Muscle of back (tissue), 11 donors: ENCODE data around the gene MAML3. TPM values are rescaled to one million over a fixed set of nuclear protein-coding genes. Genes with fewer than 3 reads are reported as not detected.

Experiments used
- DNase-seq, 3 donors: peaks; one replicate each; pipeline versions ENCODE4 v3.0.0 to v3.0.0-alpha.2; 2013
- polyA plus RNA-seq, 10 donors: library from polyadenylated mRNA; unstranded; fragments of 120-200 nt; gene quantifications; one replicate each; pipeline ENCODE4 v1.2.1, GENCODE V29; 2013; ENCODE audit not compliant: insufficient read length in 10 of 10

MAML3 gene
- polyA plus RNA-seq, 10 donors, result 3.3 to 6.1 (median 4.2) TPM

DNA sequence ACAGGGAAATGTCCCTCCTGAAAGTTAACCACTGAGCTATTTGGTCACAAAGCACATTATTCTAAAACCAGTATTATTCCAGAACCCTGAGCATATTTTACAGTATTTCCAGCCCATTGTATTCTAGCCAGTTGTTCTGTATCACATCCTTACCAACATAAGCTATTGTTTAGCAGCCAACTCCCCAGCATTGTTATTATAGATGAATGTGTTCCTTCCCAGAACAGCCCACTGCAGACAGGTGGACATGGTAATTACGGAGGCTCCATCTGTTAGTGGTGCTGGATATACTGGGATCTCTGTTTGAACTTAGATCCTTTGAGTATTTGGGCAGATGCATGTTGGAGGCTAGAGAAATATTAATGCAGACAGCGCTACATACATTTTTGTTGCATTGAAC is 362.3 kb downstream of the MAML3 start:
- DNase-seq, result no peak

DNA sequence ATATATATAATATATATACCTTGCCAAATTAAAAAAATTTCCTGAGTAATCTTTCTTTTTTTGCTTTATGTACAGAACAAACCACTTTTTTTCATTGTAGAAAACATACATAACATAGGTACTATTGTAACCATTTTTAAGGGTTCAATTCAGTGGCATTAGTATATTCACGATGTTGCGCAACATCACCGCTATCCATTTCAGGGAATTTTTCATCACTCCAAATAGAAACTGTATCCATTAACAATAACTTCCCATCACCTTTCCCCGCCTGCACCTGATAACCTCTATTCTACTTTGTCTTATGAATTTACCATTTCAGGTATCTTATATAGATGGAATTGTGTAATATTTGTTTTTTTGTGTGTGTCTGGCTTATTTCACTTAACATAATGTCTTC is 363.7 kb downstream of the MAML3 start:
- DNase-seq, result no peak

GRCh38 chr4:139789096-139789654 is 364.8 kb downstream of the MAML3 start:
- DNase-seq, result no peak

GRCh38 chr4:139786494-139787354 is 367.3 kb downstream of the MAML3 start:
- no peak for DNase-seq

DNA sequence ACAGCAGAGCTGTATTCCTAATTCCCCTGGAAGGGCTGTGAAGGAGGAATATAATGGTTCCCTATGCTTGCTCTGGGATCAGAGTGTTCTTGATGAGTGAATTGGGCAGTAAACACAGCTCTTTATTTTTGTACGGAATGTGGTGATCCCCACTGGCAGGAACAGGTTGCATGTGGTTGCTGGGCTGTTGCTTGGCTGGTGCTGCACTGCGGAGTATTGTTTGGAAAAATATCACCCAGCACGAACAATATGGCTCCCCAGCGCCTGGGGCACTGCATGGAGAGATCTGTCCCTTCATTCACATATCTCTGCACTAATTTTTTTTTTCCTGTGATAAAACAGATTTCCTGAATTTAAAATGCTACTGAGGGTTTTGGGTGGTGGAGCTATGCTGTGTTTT is 368.6 kb downstream of the MAML3 start:
- DNase-seq, result no peak

GRCh38 chr4:139783741-139784484 is 370.1 kb downstream of the MAML3 start:
- no peak for DNase-seq

DNA sequence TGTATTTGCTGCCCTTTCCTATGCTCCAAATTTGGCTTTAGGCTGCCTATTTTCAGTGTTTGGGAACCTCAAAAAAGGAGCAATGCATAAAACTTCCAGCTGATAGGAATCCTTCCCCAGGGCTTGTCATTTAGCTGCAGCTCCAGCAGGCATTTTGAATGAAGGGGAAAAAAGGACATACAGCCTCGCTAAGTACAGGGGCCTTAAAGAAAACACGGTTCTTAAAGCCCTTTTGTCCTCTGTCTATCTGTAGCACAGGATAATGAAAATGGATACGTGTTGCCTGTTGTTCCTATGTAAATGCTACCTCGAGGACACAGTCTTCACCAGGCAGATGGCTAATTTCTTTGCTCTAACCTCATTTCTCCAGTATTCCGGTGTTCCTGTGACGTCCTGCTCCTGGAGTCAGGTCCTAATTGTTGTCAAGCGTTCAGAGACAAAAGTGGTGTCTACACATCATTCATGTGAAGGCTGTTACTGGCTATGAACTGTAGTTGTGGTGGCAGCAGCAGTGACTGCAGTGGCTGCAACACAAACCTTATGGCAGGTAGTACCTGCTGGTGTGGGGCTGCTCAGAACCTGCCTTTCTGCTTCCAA is 371.0 kb downstream of the MAML3 start:
- no peak for DNase-seq

DNA sequence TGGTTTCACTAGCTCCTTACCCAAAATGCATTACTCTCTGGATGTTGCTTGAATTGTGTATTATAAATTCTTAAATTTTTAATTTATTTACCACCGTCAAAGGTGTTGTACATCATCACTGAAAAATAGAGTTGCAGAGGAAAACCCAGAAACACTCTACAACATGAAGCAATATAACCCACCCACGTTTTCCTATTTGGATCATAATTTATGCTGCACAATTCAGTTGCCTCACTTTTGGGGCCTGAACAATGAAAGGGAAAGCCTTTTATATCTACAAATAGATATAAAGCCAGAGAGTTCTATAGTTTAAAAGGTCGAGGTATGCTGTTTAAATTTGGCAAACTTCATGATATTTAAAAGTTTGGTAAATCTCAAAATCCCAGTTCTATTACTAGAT is 372.9 kb downstream of the MAML3 start:
- DNase-seq, result no peak

GRCh38 chr4:139779691-139780090 is 374.3 kb downstream of the MAML3 start:
- DNase-seq, result no peak

DNA sequence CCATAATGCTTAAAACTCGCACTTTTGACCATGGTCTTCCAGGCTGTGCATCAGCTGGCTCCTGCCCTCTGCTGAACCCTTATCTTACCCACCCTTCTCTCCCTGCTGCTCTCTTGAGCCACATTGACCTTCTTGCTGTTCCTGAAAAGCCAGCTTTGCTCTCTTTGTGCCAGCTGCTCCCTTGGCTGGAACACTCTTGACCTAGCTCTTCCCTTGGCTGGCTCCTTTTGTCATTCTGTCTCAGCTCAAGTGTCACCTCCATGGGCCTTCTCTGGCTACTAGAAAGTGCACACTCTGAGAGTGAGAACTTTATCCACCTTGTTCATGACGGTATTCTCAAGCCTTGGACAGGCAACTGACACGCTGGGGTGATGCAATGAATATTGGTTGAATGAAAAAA is 376.2 kb downstream of the MAML3 start:
- DNase-seq, result no peak

- DNase-seq, result no peak
These were observed 377.7 kb downstream of the MAML3 start for GRCh38 chr4:139776235-139776634.

DNA sequence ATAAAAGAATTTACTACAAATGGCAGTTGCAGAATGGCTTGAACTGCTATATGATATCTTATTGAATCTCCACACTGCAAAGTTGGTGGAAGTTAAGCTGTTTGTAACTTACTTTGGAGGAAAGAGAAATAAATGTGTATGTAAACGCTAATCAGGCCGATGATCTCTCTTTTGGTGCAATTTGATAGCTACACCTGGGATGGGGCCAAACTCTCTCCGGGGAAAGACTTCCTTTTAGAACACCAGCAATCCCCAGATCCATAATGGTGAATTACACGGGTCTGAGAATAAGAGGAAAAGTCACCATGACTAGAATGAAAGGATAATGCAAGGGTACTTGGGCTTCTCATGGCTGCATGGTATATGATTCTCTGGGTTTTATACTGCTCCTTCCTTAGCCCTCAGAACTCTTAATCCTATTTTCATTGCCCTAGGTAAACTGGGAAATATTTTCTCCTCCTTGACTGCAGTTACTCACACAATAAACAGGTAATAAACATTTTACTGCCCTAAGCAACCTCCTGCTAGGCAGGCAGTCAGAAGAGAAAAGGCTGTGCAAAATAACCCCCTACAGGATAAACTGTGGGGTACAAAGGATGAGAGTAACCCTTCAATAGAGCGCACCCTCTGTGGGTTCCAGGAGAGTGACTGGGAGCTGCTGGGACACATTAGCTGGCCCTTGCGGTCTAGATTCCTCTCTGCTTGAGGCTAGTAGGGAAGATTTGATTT is 379.1 kb downstream of the MAML3 start:
- no peak for DNase-seq

GRCh38 chr4:139773560-139774318 is 380.2 kb downstream of the MAML3 start:
- DNase-seq, result no peak

GRCh38 chr4:139770361-139770760 is 383.6 kb downstream of the MAML3 start:
- peak in 2 of 3 donors; percentile 44 to 66 for DNase-seq

- DNase-seq, result no peak
These were observed 384.6 kb downstream of the MAML3 start for GRCh38 chr4:139769364-139769763.

- DNase-seq, result no peak
These were observed 385.1 kb downstream of the MAML3 start for GRCh38 chr4:139768896-139769295.

DNA sequence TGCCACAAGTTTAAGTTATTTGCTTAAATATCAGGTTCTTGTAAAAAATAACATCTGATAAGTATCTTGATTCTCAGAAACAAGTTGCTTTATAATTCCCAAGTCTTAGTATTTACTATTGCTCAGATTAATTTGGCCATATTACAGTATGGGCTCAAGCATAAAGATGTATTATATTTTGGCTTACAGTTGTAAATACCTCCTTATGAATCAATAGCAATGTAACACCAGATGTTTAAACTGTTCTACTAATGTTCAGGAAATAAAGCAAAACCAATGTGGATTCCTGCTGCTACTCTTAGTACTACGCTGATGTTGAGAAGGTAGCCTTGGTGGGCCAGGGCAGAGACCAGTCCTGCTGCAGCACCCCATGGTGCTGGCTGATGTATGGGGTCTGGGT is 385.6 kb downstream of the MAML3 start:
- no peak for DNase-seq

GRCh38 chr4:139767585-139767984 is 386.4 kb downstream of the MAML3 start:
- DNase-seq, result no peak

- DNase-seq, result peak in 1 of 3 donors; percentile 81
These were observed 386.8 kb downstream of the MAML3 start for GRCh38 chr4:139767168-139767567.

GRCh38 chr4:139764686-139765310 is 389.2 kb downstream of the MAML3 start:
- DNase-seq, result no peak
